SK-N-SH treated with all-trans-retinoic acid at 6 μM for 48 hours (cell line): ENCODE results near the gene CPLX4.

ENCODE experiments used
- GLIS3 ChIP-seq: fragments of 250-450 bp; sonication (Bioruptor Pico); IDR thresholded peaks from 2 replicates; pipeline ENCODE4 v1.5.0; 2020; ENCODE audit warnings: mild to moderate bottlenecking, moderate library complexity
- PPARA ChIP-seq: fragments of 250-450 bp; sonication (Bioruptor Pico); IDR thresholded peaks from 2 replicates; pipeline ENCODE4 v1.5.0; 2020; ENCODE audit warnings: mild to moderate bottlenecking, borderline replicate concordance
- ZFP30 ChIP-seq: fragments of 450-650 bp; formaldehyde crosslinking; IDR thresholded peaks from 2 replicates; pipeline ENCODE4 v1.5.0; 2022; ENCODE audit warnings: mild to moderate bottlenecking, moderate library complexity
- ZNF565 ChIP-seq: fragments of 450-650 bp; formaldehyde crosslinking; conservative IDR thresholded peaks from 2 replicates; pipeline ENCODE4 v1.5.0; 2020; ENCODE audit warnings: low read depth, mild to moderate bottlenecking, moderate library complexity

GRCh38 chr18:59301929-59302328, 16.5 kb downstream of the CPLX4 start:
- TF ChIP-seq ZFP30, result no peak
- no peak for TF ChIP-seq ZNF565 (CRISPR knock-in tag)
- TF ChIP-seq PPARA (CRISPR knock-in tag), result no peak
- no peak for TF ChIP-seq GLIS3 (CRISPR knock-in tag)
